ENCODE data around the gene FBXW7. TPM values are rescaled to one million over a fixed set of nuclear protein-coding genes. Genes with fewer than 3 reads are reported as not detected.

FBXW7 gene
- total and polyA plus RNA-seq, 2 of the 13 experiments (the other 11 are each of a cell fraction or from before 2014, with no cell fraction given): 5.0 to 40.9 TPM

DNA sequence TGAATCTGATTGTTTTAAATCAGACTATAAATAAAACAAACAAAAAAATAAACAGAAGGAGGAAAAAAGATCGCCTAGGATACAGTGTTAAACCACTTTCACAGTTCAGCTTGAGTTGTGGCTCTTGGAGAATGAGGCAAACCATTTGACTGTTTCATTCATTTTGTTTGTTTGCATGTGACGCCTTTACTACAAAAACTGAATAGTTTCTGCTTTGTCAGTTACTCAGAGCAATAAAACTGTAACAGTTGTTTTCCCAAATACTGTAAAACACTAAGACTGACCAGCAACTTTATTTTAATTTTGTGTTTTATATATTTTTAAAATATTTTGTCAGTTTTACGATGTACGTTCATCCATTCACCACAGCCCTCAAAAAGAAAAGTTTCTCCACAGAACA, 214.5 kb downstream of the FBXW7 start:
- H3K9me3 ChIP-seq (ENCODE audit: low read length): no peaks in the 10 kb centered on the region
- no TSS peak for BruUV-seq (replicated peaks)
- H3K36me3 ChIP-seq (replicated peaks in 1 of 2; ENCODE audit: control insufficient read depth in 1 of 2, insufficient read depth in 2 of 2, low read length in 2 of 2): peaks cover 8% of the 10 kb centered on the region in 2 experiments; a peak in 4 of 5 replicates
- no peak overlapping the region for H3K4me2 ChIP-seq (ENCODE audit: low read depth, low read length)
- no peaks in the 10 kb centered on the region for H3K79me2 ChIP-seq (ENCODE audit: insufficient read depth, low read length)
- TF ChIP-seq ZNF576 (CRISPR knock-in tag; IDR thresholded peaks at IDR 0.05) (no peak), ZFP1 (CRISPR knock-in tag; IDR thresholded peaks at IDR 0.05) (no peak), SMYD3 (CRISPR knock-in tag; IDR thresholded peaks at IDR 0.05) (no peak), NFKB2 (CRISPR knock-in tag; IDR thresholded peaks at IDR 0.05; ENCODE audit: borderline replicate concordance) (no peak), CBX5 (CRISPR knock-in tag; IDR thresholded peaks at IDR 0.05; ENCODE audit: borderline replicate concordance) (no peak), MTA1 (CRISPR knock-in tag; IDR thresholded peaks at IDR 0.05; ENCODE audit: borderline replicate concordance) (no peak), ZNF296 (CRISPR knock-in tag; conservative IDR thresholded peaks at IDR 0.05) (no peak), ZFX (CRISPR knock-in tag; IDR thresholded peaks at IDR 0.05; ENCODE audit: low read depth) (no peak), ZFP37 (CRISPR knock-in tag; IDR thresholded peaks at IDR 0.05; ENCODE audit: borderline replicate concordance) (no peak), MNT (IDR thresholded peaks at IDR 0.05) (no peak), RBM39 (IDR thresholded peaks at IDR 0.05; ENCODE audit: low read depth, low read length, poor library complexity, severe bottlenecking) (no peak), TMF1 (CRISPR knock-in tag; IDR thresholded peaks at IDR 0.05; ENCODE audit: low read depth) (no peak)
- 98% methylated on average over 4 of the region's 4 CpGs for WGBS (ENCODE audit: low lambda C conversion rate)
- DNase-seq (ENCODE audit: low spot score) (no peak), ATAC-seq (no peak), FAIRE-seq (no peak)
- H3K27ac ChIP-seq (ENCODE audit: extremely low read length, insufficient read depth, low read length): no peak overlapping the region
- in situ Hi-C loops (cut with HindIII; ENCODE audit: extremely low pct_ligation_motif_present, low pct_unique_long_range_greater_than_20kb): no loop called here
- no peak overlapping the region for H3K9ac ChIP-seq (ENCODE audit: insufficient read depth, low read depth, low read length)
- H3K4me3 ChIP-seq (replicated peaks in 1 of 3; ENCODE audit: insufficient read depth in 1 of 3, low read depth in 2 of 3, low read length in 3 of 3): no peak overlapping the region
- H4K20me1 ChIP-seq (ENCODE audit: insufficient read depth, low read length): no peaks in the 10 kb centered on the region
- POLR2A ChIA-PET: no interaction called here
- no peaks in the 10 kb centered on the region for H3K27me3 ChIP-seq (ENCODE audit: control insufficient read depth in 1 of 2, insufficient read depth in 2 of 2, low read length in 2 of 2)
- intact Hi-C loops (cut with micrococcal nuclease; ENCODE audit: unreplicated experiment): no loop called here
- H3K4me1 ChIP-seq (ENCODE audit: insufficient read depth, low read length): no peaks in the 10 kb centered on the region
- no peak overlapping the region for H2AFZ ChIP-seq (ENCODE audit: low read length)
- CTCF ChIA-PET (ENCODE audit: low intra/inter-chr PET ratio, low total read pairs): no interaction called here

Data from HepG2 (cell line).